IPS-15b (cell line): ENCODE measurements around the gene FAM216B.
"Not testable (repeated sequence)": the region's sequence is repeated elsewhere in the genome, so short reads cannot be mapped to it uniquely, and the experiment has no call there.

Experiments
- H3K27me3 ChIP-seq: one replicate; pipeline ENCODE4 v1.6.1; 2013; ENCODE audit warnings: low read length; ENCODE audit not compliant: control insufficient read depth, insufficient read depth
- H3K36me3 ChIP-seq: one replicate; pipeline ENCODE4 v1.6.1; 2013; ENCODE audit warnings: low read length; ENCODE audit not compliant: control insufficient read depth, insufficient read depth
- H3K4me1 ChIP-seq: one replicate; pipeline ENCODE4 v1.6.1; 2013; ENCODE audit warnings: mild to moderate bottlenecking, low read length; ENCODE audit not compliant: control insufficient read depth, insufficient read depth
- H3K4me3 ChIP-seq: one replicate; pipeline ENCODE4 v1.5.1; 2013; ENCODE audit warnings: low read depth, low read length
- H3K9ac ChIP-seq: one replicate; pipeline ENCODE4 v1.6.1; 2013; ENCODE audit warnings: low read depth, mild to moderate bottlenecking, low read length
- H3K9me3 ChIP-seq: one replicate; pipeline ENCODE4 v1.6.1; 2013; ENCODE audit warnings: mild to moderate bottlenecking, low read length; ENCODE audit not compliant: control insufficient read depth, insufficient read depth

Gene FAM216B

DNA sequence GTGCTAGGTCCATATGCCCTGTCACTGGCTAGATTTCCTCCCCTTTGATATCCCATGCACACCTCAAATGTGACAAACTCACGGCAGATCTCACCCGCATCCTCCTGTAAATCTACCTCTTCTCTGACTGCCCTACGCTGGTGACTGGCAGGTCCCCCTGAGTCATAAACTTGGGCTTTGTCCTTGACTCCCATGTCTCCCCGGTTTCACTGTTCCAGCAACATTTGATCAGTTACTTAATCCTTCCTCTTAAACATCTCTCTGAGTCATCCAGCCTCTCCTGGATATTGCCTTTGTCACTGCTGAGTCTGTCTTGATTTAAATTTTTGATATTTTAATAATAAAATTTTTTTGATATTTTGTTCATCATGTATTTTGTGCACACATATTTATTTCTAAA, 26.5 kb downstream of the FAM216B start:
- no peaks in the 10 kb centered on the region for H3K4me1 ChIP-seq
- H3K9ac ChIP-seq: no peak overlapping the region
- no peaks in the 10 kb centered on the region for H3K27me3 ChIP-seq
- H3K9me3 ChIP-seq: no peaks in the 10 kb centered on the region
- no peaks in the 10 kb centered on the region for H3K36me3 ChIP-seq
- no peak overlapping the region for H3K4me3 ChIP-seq

DNA sequence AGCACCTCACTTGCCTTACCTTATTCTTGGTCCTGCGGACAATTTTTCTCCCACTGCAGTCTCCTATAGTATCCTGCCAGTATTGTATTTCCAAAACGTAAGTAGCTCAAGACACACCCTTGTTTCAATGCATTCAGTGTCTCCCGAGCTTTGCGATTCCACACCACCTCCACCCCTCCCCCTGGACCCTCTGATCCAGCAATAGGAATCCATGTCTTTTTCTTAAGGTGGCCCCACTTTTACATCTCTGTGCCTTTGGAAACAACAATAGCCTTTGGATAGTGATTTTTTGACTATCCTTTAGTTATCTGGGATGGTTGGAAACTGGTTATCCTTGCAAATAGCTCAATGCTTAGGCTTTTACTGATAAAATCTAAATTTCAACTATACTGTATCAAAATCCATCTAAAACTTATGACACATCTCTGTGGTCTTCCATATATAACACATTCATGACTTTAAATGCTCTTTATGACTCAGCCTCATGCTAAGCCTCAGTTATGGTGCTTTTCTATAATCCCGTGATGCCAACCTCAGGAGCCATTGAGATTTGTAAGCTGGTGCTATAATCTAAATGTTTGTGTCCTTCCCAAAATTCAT, 27.1 kb downstream of the FAM216B start:
- H3K4me1 ChIP-seq: no peaks in the 10 kb centered on the region
- no peaks in the 10 kb centered on the region for H3K36me3 ChIP-seq
- H3K4me3 ChIP-seq: no peak overlapping the region
- H3K9ac ChIP-seq: no peak overlapping the region
- H3K9me3 ChIP-seq: no peaks in the 10 kb centered on the region
- H3K27me3 ChIP-seq: no peaks in the 10 kb centered on the region

DNA sequence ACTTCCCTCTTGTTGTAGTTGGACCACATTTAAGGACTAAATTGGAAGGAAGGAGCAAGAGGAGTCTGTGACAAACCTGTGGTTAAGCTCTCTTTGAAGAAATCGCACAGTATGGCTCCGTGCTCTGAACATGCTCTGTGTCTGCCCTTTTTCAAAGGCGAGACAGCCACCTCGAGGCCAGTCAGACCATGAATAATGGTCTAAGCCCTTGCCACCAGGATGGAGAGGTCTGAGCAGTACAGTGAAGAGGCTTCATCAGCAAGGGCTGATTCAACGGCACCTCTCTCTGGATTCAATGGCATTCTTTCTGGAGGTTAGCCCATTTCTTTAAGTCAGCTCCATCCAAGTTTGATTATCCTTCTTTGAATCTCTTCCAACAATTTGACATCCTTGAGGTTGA, 30.9 kb downstream of the FAM216B start:
- Histone ChIP-seq H3K9ac (no peak overlapping the region), H3K4me3 (no peak overlapping the region), H3K4me1 (no peaks in the 10 kb centered on the region), H3K36me3 (no peaks in the 10 kb centered on the region), H3K27me3 (no peaks in the 10 kb centered on the region), H3K9me3 (no peaks in the 10 kb centered on the region)

DNA sequence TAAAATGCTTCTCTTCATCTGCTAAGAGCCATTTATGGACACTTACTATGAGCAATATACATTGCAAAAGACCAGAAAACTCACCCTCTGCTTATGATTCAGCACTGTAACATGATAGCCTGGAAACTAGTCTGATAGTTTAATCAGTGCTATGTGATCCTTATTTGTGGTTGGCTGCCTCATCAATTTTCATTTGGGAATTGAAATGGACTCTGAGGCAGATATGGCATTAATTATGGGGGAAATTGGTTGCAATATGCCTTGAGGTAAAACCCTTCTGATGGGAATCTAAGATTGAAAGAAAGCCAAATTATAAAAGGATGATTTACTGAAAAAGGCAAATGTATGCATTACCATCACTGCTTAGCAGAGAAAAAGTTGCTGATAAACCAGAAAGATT, 33.5 kb downstream of the FAM216B start:
- Histone ChIP-seq H3K27me3 (no peaks in the 10 kb centered on the region), H3K9ac (no peak overlapping the region), H3K9me3 (peaks cover 4% of the 10 kb centered on the region), H3K4me1 (no peaks in the 10 kb centered on the region), H3K36me3 (no peaks in the 10 kb centered on the region), H3K4me3 (no peak overlapping the region)

DNA sequence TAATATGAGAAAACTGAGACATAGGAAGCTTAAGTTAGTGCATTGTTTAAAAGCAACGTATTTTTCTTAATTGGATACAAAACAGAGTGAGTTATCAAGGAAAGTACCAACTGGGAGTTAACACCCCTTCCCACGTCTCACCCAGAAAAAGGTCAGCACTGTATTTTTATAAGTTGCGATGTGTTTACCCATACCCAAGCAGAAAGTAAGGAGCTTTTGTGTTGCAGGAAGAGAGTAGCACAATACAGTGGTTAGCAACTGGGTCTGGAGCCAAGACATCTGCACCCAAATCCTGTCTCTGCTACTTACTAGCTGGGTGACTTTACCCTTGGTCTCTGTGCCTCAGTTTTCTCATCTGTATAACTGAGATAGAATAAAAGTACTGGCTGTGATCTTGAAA, 34.3 kb downstream of the FAM216B start:
- Histone ChIP-seq H3K9me3 (peaks cover 4% of the 10 kb centered on the region), H3K36me3 (no peaks in the 10 kb centered on the region), H3K9ac (no peak overlapping the region), H3K4me3 (no peak overlapping the region), H3K27me3 (no peaks in the 10 kb centered on the region), H3K4me1 (no peaks in the 10 kb centered on the region)

DNA sequence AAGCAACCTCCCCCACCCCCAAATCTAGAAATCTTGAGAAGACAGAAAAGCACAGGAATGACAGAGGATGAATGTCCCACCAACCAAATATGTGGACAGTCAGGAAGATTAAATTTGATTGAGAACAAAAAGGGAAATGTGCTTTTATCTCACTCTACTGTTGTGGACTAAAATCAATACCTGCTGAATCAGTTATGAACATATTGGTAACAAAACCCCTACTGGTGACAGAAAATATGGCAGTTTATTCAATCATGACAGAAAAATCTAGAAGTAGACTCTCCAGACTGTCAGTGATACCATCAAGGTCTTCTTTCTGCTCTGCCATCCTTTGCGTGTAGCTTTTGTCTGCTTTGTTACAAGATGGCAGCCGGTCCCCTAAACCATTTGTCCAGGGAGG, 35.2 kb downstream of the FAM216B start:
- Histone ChIP-seq H3K27me3 (no peaks in the 10 kb centered on the region), H3K36me3 (no peaks in the 10 kb centered on the region), H3K9me3 (peaks cover 4% of the 10 kb centered on the region), H3K4me1 (no peaks in the 10 kb centered on the region), H3K4me3 (no peak overlapping the region), H3K9ac (no peak overlapping the region)

DNA sequence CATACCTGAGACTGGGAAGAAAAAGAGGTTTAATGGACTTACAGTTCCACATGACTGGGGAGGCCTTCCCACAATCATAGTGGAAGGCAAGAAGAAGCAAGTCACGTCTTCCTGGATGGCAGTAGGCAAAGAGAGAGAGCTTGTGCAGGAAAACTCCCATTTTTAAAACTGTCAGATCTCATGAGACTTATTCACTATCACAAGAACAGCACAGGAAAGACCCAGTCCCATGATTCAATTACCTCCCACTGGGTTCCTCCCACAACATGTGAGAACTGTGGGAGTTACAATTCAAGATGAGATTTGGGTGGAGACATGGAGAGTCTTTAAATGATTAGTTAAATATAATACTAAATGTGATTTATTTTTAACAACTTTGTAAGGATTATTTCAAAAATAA, 38.3 kb downstream of the FAM216B start:
- not testable (repeated sequence) for H3K36me3 ChIP-seq, H3K27me3 ChIP-seq, H3K4me1 ChIP-seq, H3K9ac ChIP-seq, H3K4me3 ChIP-seq, H3K9me3 ChIP-seq

DNA sequence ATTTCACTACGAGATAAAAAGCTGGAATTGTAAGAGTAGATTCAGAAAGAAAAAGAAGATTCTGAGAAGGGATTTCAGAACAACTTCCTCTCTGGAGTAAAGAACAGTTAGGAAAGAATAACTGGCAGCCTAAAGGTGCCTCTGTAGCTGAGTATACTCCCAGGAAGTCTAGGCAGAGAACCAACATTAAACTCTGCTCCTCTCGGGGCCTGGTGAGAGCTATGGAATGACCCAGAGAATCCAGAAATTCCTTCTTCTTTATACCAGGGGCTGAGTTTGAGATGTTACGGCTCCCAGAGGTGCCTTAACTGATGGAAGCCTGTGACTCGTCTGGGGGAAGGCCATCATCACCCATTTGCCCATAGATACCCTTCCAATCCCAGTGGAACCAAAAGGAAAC, 39.1 kb downstream of the FAM216B start:
- Histone ChIP-seq H3K4me3 (no peak overlapping the region), H3K9ac (no peak overlapping the region), H3K4me1 (no peaks in the 10 kb centered on the region), H3K36me3 (no peaks in the 10 kb centered on the region), H3K9me3 (peaks cover 4% of the 10 kb centered on the region), H3K27me3 (no peaks in the 10 kb centered on the region)

DNA sequence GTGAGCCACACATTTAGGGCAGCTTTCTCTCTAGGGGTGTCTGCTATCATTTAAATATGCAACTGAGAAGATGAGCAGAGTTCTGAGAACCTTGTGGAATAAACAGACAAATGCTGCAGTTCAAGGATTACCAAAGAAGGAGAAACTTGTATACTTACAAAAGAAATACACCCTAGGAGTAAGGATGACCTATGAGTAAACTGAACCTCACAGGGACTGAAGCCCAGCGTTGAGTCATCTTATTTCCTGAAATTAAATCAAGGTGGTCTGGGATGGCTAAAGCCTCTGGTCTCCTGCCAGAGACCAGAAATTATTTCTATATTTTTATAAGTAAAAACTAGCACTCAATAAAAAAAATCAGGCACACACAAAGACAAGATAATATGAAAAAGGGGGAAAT, 40.1 kb downstream of the FAM216B start:
- H3K4me3 ChIP-seq: no peak overlapping the region
- H3K4me1 ChIP-seq: no peaks in the 10 kb centered on the region
- H3K36me3 ChIP-seq: no peaks in the 10 kb centered on the region
- H3K27me3 ChIP-seq: no peaks in the 10 kb centered on the region
- peaks cover 4% of the 10 kb centered on the region for H3K9me3 ChIP-seq
- no peak overlapping the region for H3K9ac ChIP-seq

DNA sequence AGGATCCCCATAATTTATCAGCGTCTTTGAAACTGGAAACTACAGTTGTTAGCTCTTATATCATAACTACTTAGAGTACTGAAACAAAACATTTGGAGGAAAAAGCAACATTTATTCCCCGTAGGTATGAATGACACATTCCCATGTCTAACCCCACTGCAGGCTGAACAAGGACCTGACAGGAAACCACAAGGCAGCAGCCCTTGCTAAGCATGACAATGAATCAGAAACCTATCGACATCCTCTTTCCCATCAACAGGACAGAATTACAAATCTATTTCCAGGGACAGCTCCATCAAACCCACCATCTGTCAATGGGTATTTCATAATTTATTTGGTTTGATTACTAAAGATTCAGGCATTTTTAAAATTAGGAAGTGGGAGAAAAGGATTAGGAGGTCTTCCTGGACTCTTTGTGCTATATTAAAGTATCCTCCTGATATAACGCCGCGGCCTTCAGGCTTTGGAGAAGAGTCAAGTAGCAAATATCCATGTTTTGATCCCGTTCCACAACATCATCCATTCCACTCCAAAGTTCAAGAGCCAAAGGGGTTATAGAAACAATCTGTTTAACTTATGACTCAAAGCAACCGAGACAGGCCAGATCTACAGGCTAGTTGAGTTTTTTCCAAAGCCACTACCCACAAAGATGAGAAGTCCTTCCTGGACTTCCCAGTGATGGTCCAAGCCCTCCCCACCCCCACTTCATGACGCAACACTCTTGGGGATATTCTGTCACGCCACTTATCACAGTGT, 51.1 kb downstream of the FAM216B start:
- H3K27me3 ChIP-seq: no peaks in the 10 kb centered on the region
- H3K9ac ChIP-seq: no peak overlapping the region
- H3K4me3 ChIP-seq: no peak overlapping the region
- H3K36me3 ChIP-seq: no peaks in the 10 kb centered on the region
- H3K9me3 ChIP-seq: no peaks in the 10 kb centered on the region
- no peaks in the 10 kb centered on the region for H3K4me1 ChIP-seq

DNA sequence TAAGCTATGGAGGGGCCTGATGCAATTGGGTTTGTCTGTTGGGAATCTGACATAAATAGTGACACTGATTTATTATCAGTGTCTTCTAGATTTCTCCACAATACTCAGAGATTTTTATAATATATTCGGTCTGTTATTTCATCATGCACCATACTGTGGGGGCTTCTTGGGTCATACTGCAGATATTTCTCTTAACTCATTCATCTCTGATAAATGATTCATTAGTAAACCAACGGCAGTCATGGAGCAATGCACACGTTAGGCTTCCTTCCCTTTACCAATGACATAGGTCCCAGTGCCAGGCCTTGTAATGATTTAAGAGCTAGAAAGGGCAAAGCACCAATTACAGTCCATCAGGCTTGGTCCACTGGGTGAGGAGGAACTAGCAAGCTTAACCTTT, 53.6 kb downstream of the FAM216B start:
- Histone ChIP-seq H3K27me3 (no peaks in the 10 kb centered on the region), H3K9me3 (no peaks in the 10 kb centered on the region), H3K4me3 (no peak overlapping the region), H3K36me3 (no peaks in the 10 kb centered on the region), H3K9ac (no peak overlapping the region), H3K4me1 (no peaks in the 10 kb centered on the region)

DNA sequence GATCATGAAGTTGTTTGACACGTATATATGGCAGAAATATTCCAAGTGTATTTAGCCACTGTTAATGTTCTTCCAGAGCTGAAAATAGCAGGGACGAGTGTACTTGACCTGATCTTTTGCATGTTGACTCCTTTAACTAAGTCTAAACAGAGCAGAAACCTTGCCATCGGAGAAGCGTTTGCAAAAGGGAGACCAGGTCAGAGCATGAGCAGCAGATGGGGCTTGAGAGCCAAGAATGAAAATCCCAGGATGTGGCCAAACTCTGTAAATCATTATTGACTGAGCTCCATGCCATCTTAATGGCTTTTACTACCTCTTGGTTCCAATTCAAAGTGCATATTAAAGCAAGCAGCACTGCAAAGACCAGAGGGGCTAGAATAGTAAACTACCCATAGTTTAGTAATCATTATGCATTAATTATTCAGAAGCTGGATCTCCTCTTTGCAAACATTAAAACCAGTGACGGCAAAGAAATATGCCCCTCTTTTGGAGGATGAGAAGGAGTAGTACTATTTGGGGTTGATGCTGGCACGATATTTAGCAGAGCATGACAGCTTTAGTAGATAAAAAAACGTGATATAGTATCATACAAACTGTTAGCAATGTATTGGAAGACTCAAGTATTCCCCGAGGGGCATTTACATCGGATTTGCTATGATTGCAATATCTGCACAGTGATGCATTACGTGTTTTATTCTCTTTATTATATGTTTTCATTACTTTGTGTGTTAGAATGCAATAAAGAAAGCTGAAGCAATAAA, 55.7 kb downstream of the FAM216B start:
- H3K4me1 ChIP-seq: no peaks in the 10 kb centered on the region
- H3K27me3 ChIP-seq: no peaks in the 10 kb centered on the region
- no peaks in the 10 kb centered on the region for H3K36me3 ChIP-seq
- no peaks in the 10 kb centered on the region for H3K9me3 ChIP-seq
- no peak overlapping the region for H3K9ac ChIP-seq
- H3K4me3 ChIP-seq: no peak overlapping the region
